K562 (cell line): ENCODE measurements around the gene ITGA6. TPM values are rescaled to one million over a fixed set of nuclear protein-coding genes. Genes with fewer than 3 reads are reported as not detected.

Experiments
- CBX5 ChIP-seq: IDR thresholded peaks from 2 replicates; pipeline ENCODE4 v1.6.1; 2014; ENCODE audit warnings: low read depth, borderline replicate concordance
- DNMT1 ChIP-seq: fragments of 450-650 bp; IDR thresholded peaks from 2 replicates; pipeline ENCODE4 v1.6.1; 2016; ENCODE audit warnings: antibody characterized with exemption, mild to moderate bottlenecking
- E2F1 ChIP-seq: sonication (generic); formaldehyde crosslinking; IDR thresholded peaks from 2 replicates; pipeline ENCODE4 v1.8.1; 2023; ENCODE audit warnings: mild to moderate bottlenecking, missing genetic modification reagents, moderate library complexity
- E2F6 ChIP-seq, 2 experiments: IDR thresholded peaks; 2 replicates each; pipeline ENCODE4 v1.6.1; 2011; ENCODE audit warnings: borderline replicate concordance in 1 of 2, control low read depth in 1 of 2, low read depth in 1 of 2, low read length in 1 of 2, mild to moderate bottlenecking in 1 of 2, mixed read lengths in 1 of 2, moderate library complexity in 1 of 2; ENCODE audit not compliant: insufficient read depth in 1 of 2, insufficient read length in 1 of 2, poor library complexity in 1 of 2, severe bottlenecking in 1 of 2; ENCODE audit errors: extremely low read depth in 1 of 2
- GABPA ChIP-seq: fragments of 200-800 bp; sonication (Bioruptor generic); conservative IDR thresholded peaks from 2 replicates; pipeline ENCODE4 v1.6.1; 2016; ENCODE audit warnings: low read depth, missing genetic modification characterization, missing compliant biosample characterization
- MYNN ChIP-seq, 2 experiments: sonication (generic); formaldehyde crosslinking in 1 of 2; IDR thresholded peaks; 2 replicates each; pipeline versions ENCODE4 v1.5.0 to v1.6.1; 2016 to 2020; ENCODE audit warnings: antibody characterized with exemption in 1 of 2, missing genetic modification reagents in 1 of 2
- NFRKB ChIP-seq: fragments of 450-650 bp; IDR thresholded peaks from 2 replicates; pipeline ENCODE4 v1.6.1; 2016; ENCODE audit warnings: low read depth
- OTX1 ChIP-seq: fragments of 450-650 bp; formaldehyde crosslinking; IDR thresholded peaks from 2 replicates; pipeline ENCODE4 v1.4.0; 2022; ENCODE audit warnings: mild to moderate bottlenecking
- PPARD ChIP-seq: fragments of 250-450 bp; sonication (Bioruptor Pico); IDR thresholded peaks from 2 replicates; pipeline ENCODE4 v1.8.0; 2022; ENCODE audit warnings: inconsistent platforms, mild to moderate bottlenecking, moderate library complexity
- PTBP1 ChIP-seq: fragments of 200-400 bp; formaldehyde crosslinking; IDR thresholded peaks from 2 replicates; pipeline ENCODE4 v1.6.1; 2017; ENCODE audit warnings: low read depth, low read length
- SAFB ChIP-seq: fragments of 200-400 bp; formaldehyde crosslinking; IDR thresholded peaks from 2 replicates; pipeline ENCODE4 v1.6.1; 2017; ENCODE audit warnings: low read depth, low read length, borderline replicate concordance
- SETDB1 ChIP-seq: IDR thresholded peaks from one replicate; pipeline ENCODE4 v1.6.1; 2012; ENCODE audit warnings: low read length, control low read depth, inconsistent platforms
- SMAD3 ChIP-seq: fragments of 450-650 bp; formaldehyde crosslinking; conservative IDR thresholded peaks from 2 replicates; pipeline ENCODE4 v1.4.0; 2020; ENCODE audit warnings: mild to moderate bottlenecking
- SMARCC2 ChIP-seq: fragments of 450-650 bp; IDR thresholded peaks from 2 replicates; pipeline ENCODE4 v1.6.1; 2017; ENCODE audit warnings: antibody characterized with exemption, moderate library complexity, mild to moderate bottlenecking, low read depth
- TAL1 ChIP-seq: fragments of 450-650 bp; IDR thresholded peaks from 2 replicates; pipeline ENCODE4 v1.6.1; 2016; ENCODE audit warnings: mild to moderate bottlenecking
- ZBTB17 ChIP-seq: fragments of 450-650 bp; formaldehyde crosslinking; IDR thresholded peaks from 2 replicates; pipeline ENCODE4 v1.4.0; 2020; ENCODE audit warnings: mild to moderate bottlenecking
- ZBTB9 ChIP-seq: fragments of 450-650 bp; formaldehyde crosslinking; IDR thresholded peaks from 2 replicates; pipeline ENCODE4 v1.4.0; 2020; ENCODE audit warnings: mild to moderate bottlenecking, moderate library complexity
- ZFP30 ChIP-seq: fragments of 250-450 bp; sonication (Bioruptor Pico); IDR thresholded peaks from 2 replicates; pipeline ENCODE4 v1.8.0; 2022; ENCODE audit warnings: moderate library complexity, mild to moderate bottlenecking, inconsistent platforms, borderline replicate concordance
- ZNF133 ChIP-seq: fragments of 250-450 bp; sonication (Bioruptor Pico); IDR thresholded peaks from 2 replicates; pipeline ENCODE4 v1.4.0; 2020; ENCODE audit warnings: mild to moderate bottlenecking
- ZNF3 ChIP-seq: fragments of 250-450 bp; sonication (Bioruptor Pico); IDR thresholded peaks from 2 replicates; pipeline ENCODE4 v1.5.0; 2021; ENCODE audit warnings: mild to moderate bottlenecking, moderate library complexity
- ZNF512 ChIP-seq: IDR thresholded peaks from 2 replicates; pipeline ENCODE4 v1.6.1; 2016; ENCODE audit warnings: missing genetic modification characterization, missing compliant biosample characterization
- polyA plus RNA-seq, 8 experiments: library from polyadenylated mRNA; depleted of rRNA in 4 of 8; stranded (reverse) in 5 of 8; unstranded in 3 of 8; fragments of >200 nt; fragmentation: Nextera tagmentation in 2 of 8; fragmentation: Illumina TruSeq in 1 of 8; extraction: Ambion mirVana in 2 of 8; extraction: Trizol in 1 of 8; gene quantifications; 2 replicates each; pipeline versions ENCODE4 v1.2.1 to v1.2.3, GENCODE V29; 2011 to 2014; ENCODE audit warnings: inconsistent platforms in 1 of 8, missing spikeins in 1 of 8
- total RNA-seq, 7 experiments: library from RNA; depleted of rRNA in 6 of 7; stranded (reverse); fragments of >200 nt in 6 of 7; fragmentation: Illumina TruSeq in 2 of 7; extraction: Trizol in 2 of 7; gene quantifications; 2 replicates each; pipeline versions ENCODE4 v1.2.1 to v1.2.3, GENCODE V29; 2011 to 2021; ENCODE audit warnings: low replicate concordance in 1 of 7
- TF ChIP-seq, protein P1 (sequence below): sonication (generic); formaldehyde crosslinking; IDR thresholded peaks from 2 replicates; pipeline ENCODE4 v1.8.0; 2022; ENCODE audit warnings: missing genetic modification reagents, mild to moderate bottlenecking, moderate library complexity, borderline replicate concordance

Gene ITGA6
- total and polyA plus RNA-seq, 9 of the 15 experiments (the other 6 are each of a cell fraction or from before 2014, with no cell fraction given): 0.01 to 0.29 (median 0.05) TPM; not detected in 5

DNA sequence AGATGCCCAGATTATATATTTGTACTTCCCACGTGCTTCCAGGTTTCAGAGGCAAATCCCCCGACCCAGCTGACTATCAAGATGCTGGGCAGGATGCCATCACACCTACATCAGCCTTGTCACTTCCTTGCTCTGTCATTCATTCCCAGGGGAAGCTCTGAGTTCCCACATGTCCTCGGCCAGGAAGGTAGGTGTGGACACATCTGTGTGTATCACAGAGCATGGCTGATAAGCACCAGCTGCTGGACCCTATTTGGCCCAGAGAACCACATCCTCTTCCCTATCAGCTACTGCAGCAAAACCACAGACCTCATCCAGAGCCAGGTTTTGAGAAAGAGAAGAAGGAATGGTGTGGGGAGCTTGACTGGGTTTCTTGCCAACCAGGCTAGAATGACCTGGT is 31.9 kb upstream of the ITGA6 start (continued):
- 0 out of 2 replicates have a peak, but pooled peaks have one; percentile 26 for TF ChIP-seq ZBTB17 (CRISPR knock-in tag)
- TF ChIP-seq PPARD: no peak
- no peak for TF ChIP-seq OTX1
- TF ChIP-seq ZNF3 (CRISPR knock-in tag): no peak
- TF ChIP-seq, protein P1, sequence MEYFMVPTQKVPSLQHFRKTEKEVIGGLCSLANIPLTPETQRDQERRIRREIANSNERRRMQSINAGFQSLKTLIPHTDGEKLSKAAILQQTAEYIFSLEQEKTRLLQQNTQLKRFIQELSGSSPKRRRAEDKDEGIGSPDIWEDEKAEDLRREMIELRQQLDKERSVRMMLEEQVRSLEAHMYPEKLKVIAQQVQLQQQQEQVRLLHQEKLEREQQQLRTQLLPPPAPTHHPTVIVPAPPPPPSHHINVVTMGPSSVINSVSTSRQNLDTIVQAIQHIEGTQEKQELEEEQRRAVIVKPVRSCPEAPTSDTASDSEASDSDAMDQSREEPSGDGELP (CRISPR knock-in tag): peak; percentile 61; the same call in 1 of the 2 replicates
- TF ChIP-seq ZNF133: no peak
- TF ChIP-seq SMARCC2: no peak
- no peak for TF ChIP-seq CBX5
- TF ChIP-seq SETDB1: no peak
- no peak for TF ChIP-seq MYNN (IDR thresholded peaks at IDR 0.05)
- TF ChIP-seq MYNN (CRISPR knock-in tag; IDR thresholded peaks at IDR 0.05): no peak
- 0 out of 2 replicates have a peak, but pooled peaks have one; percentile 33 for TF ChIP-seq ZBTB9 (CRISPR knock-in tag)
- TF ChIP-seq SMAD3: no peak
- 0 out of 2 replicates have a peak, but pooled peaks have one; percentile 17 for TF ChIP-seq TAL1
- TF ChIP-seq GABPA (tag): peak; percentile 53
- no peak for TF ChIP-seq SAFB
- TF ChIP-seq ZNF512: no peak
- TF ChIP-seq DNMT1: no peak
- TF ChIP-seq E2F1: no peak
- no peak for TF ChIP-seq PTBP1
- TF ChIP-seq NFRKB: no peak
- no peak for TF ChIP-seq E2F6 (IDR thresholded peaks at IDR 0.05; ENCODE audit: borderline replicate concordance in 1 of 2, extremely low read depth in 1 of 2, insufficient read depth in 1 of 2, insufficient read length in 1 of 2, low read depth in 1 of 2, low read length in 1 of 2, poor library complexity in 1 of 2, severe bottlenecking in 1 of 2)
- TF ChIP-seq ZFP30 (CRISPR knock-in tag): no peak
